Keratinocyte (primary cell): ENCODE measurements around the gene ZRANB1.

ENCODE experiments used
- CTCF ChIP-seq, 3 experiments: IDR thresholded peaks in 1 of 3; conservative IDR thresholded peaks in 1 of 3; optimal IDR thresholded peaks in 1 of 3; 2 replicates in 2 of 3; 3 replicates in 1 of 3; pipeline versions ENCODE3 to v1.5.1; 2011; ENCODE audit warnings: low read length in 3 of 3, mild to moderate bottlenecking in 3 of 3, moderate library complexity in 2 of 3, control low read depth in 1 of 3, inconsistent platforms in 1 of 3; ENCODE audit not compliant: insufficient read depth in 2 of 3; ENCODE audit errors: extremely low read depth in 1 of 3
- EZH2 ChIP-seq: IDR thresholded peaks from one replicate; pipeline ENCODE4 v1.6.1; 2012; ENCODE audit warnings: inconsistent platforms, mild to moderate bottlenecking, low read length, moderate library complexity

GRCh38 chr10:125020871-125021270 lies 78.9 kb downstream of the ZRANB1 start:
- TF ChIP-seq CTCF (optimal IDR thresholded peaks at IDR 0.05 in 1 of 3, IDR thresholded peaks at IDR 0.05 in 1 of 3, conservative IDR thresholded peaks at IDR 0.05 in 1 of 3; ENCODE audit: extremely low read depth in 1 of 3, insufficient read depth in 2 of 3, low read length in 3 of 3) (no peak), EZH2 (no peak)
